ENCODE measurements around the gene AKT3. TPM values are rescaled to one million over a fixed set of nuclear protein-coding genes. Genes with fewer than 3 reads are reported as not detected.

The AKT3 gene
- total RNA-seq, 4 donors from 2014 or later: 51.7 to 84.1 (median 71.1) TPM

- WGBS, 2 donors: 78 to 89% methylated on average over 5 of the region's 5 CpGs
- Histone ChIP-seq H3K4me1 (no peaks in the 10 kb centered on the region), H3K36me3 (no peaks in the 10 kb centered on the region), H3K4me3 (replicated peaks in 1 of 3) (no peak overlapping the region), H3K27me3 (no peaks in the 10 kb centered on the region), H3K27ac (no peak overlapping the region), H3K9me3 (no peaks in the 10 kb centered on the region)
- TF ChIP-seq CTCF (IDR thresholded peaks at IDR 0.05) (no peak), POLR2A (IDR thresholded peaks at IDR 0.05) (no peak)
- intact Hi-C loops (cut with DNase I): no loop called here
- no peak for DNase-seq
These were observed 342.9 kb downstream of the AKT3 start for GRCh38 chr1:243507001-243507671.

GRCh38 chr1:243505986-243506689 lies 343.9 kb downstream of the AKT3 start:
- intact Hi-C loops (cut with DNase I): no loop called here
- H3K4me3 ChIP-seq (replicated peaks in 1 of 3): no peak overlapping the region
- H3K27ac ChIP-seq: no peak overlapping the region
- H3K27me3 ChIP-seq: no peaks in the 10 kb centered on the region
- H3K4me1 ChIP-seq: no peaks in the 10 kb centered on the region
- TF ChIP-seq CTCF (IDR thresholded peaks at IDR 0.05): no peak
- no peak for TF ChIP-seq POLR2A (IDR thresholded peaks at IDR 0.05)
- H3K36me3 ChIP-seq: no peaks in the 10 kb centered on the region
- 76 to 86% methylated on average over 10 of the region's 10 CpGs for WGBS, 2 donors
- DNase-seq: no peak
- H3K9me3 ChIP-seq: no peaks in the 10 kb centered on the region

GRCh38 chr1:243503155-243503554 lies 346.9 kb downstream of the AKT3 start:
- TF ChIP-seq POLR2A (IDR thresholded peaks at IDR 0.05) (no peak), CTCF (IDR thresholded peaks at IDR 0.05) (no peak)
- no peaks in the 10 kb centered on the region for H3K36me3 ChIP-seq
- no peaks in the 10 kb centered on the region for H3K9me3 ChIP-seq
- no peak overlapping the region for H3K4me3 ChIP-seq (replicated peaks in 1 of 3)
- 93 to 95% methylated on average over 8 of the region's 8 CpGs for WGBS, 2 donors
- H3K27ac ChIP-seq: no peak overlapping the region
- H3K4me1 ChIP-seq: no peaks in the 10 kb centered on the region
- intact Hi-C loops (cut with DNase I): no loop called here
- no peak for DNase-seq
- H3K27me3 ChIP-seq: no peaks in the 10 kb centered on the region

- intact Hi-C loops (cut with DNase I): no loop called here
- no peak overlapping the region for H3K27ac ChIP-seq
- H3K27me3 ChIP-seq: no peaks in the 10 kb centered on the region
- no peak overlapping the region for H3K4me3 ChIP-seq (replicated peaks in 1 of 3)
- H3K36me3 ChIP-seq: no peaks in the 10 kb centered on the region
- 91 to 92% methylated on average over 5 of the region's 5 CpGs for WGBS, 2 donors
- TF ChIP-seq POLR2A (IDR thresholded peaks at IDR 0.05): no peak
- no peak for DNase-seq
- no peaks in the 10 kb centered on the region for H3K9me3 ChIP-seq
- H3K4me1 ChIP-seq: no peaks in the 10 kb centered on the region
These were observed 349.0 kb downstream of the AKT3 start for GRCh38 chr1:243501002-243501401.

- no peaks in the 10 kb centered on the region for H3K36me3 ChIP-seq
- no peaks in the 10 kb centered on the region for H3K4me1 ChIP-seq
- H3K27me3 ChIP-seq: no peaks in the 10 kb centered on the region
- no peak overlapping the region for H3K27ac ChIP-seq
- H3K9me3 ChIP-seq: no peaks in the 10 kb centered on the region
- intact Hi-C loops (cut with DNase I): no loop called here
- 83 to 86% methylated on average over 5 of the region's 5 CpGs for WGBS, 2 donors
- DNase-seq: no peak
- H3K4me3 ChIP-seq (replicated peaks in 1 of 3): no peak overlapping the region
- TF ChIP-seq POLR2A (IDR thresholded peaks at IDR 0.05): no peak
- TF ChIP-seq CTCF (IDR thresholded peaks at IDR 0.05): no peak
These were observed 349.5 kb downstream of the AKT3 start for GRCh38 chr1:243500512-243500911.

Data from thyroid gland (tissue), 4 donors.